Stimulated activated CD4-positive, alpha-beta T cell treated with anti-CD3 and anti-CD28 coated beads, TNF-alpha, amount 100 ng/mL, for 1 hour (primary cell): ENCODE results near the gene SPARC.
"Not testable (repeated sequence)": the region's sequence is repeated elsewhere in the genome, so short reads cannot be mapped to it uniquely, and the experiment has no call there.

Experiments
- DNase-seq, 3 donors: peaks; one replicate each; pipeline ENCODE4 v3.0.0-alpha.2; 2020; ENCODE audit warnings: low read depth in 3 of 3, low spot score in 1 of 3

SPARC gene

GRCh38 chr5:151680156-151680505 lies 6.6 kb downstream of the SPARC start:
- not testable (repeated sequence) for DNase-seq

- no peak for DNase-seq
Measured at GRCh38 chr5:151679421-151680155, 7.1 kb downstream of the SPARC start.

GRCh38 chr5:151678713-151679112 lies 8.0 kb downstream of the SPARC start:
- DNase-seq = no peak

- DNase-seq = no peak
Measured at GRCh38 chr5:151677776-151678545, 8.8 kb downstream of the SPARC start.

- DNase-seq = no peak
Measured at GRCh38 chr5:151676719-151677118, 10.0 kb downstream of the SPARC start.

GRCh38 chr5:151676314-151676712 lies 10.4 kb downstream of the SPARC start:
- no peak for DNase-seq

- no peak for DNase-seq
Measured at GRCh38 chr5:151675611-151676313, 11.0 kb downstream of the SPARC start.

GRCh38 chr5:151674626-151675610 lies 11.8 kb downstream of the SPARC start:
- no peak for DNase-seq

GRCh38 chr5:151673421-151673820 lies 13.3 kb downstream of the SPARC start:
- no peak for DNase-seq

- no peak for DNase-seq
Measured at GRCh38 chr5:151672516-151672915, 14.2 kb downstream of the SPARC start.

GRCh38 chr5:151671950-151672349 lies 14.8 kb downstream of the SPARC start:
- DNase-seq = no peak

GRCh38 chr5:151670953-151671636 lies 15.6 kb downstream of the SPARC start:
- DNase-seq = no peak

- DNase-seq = no peak
Measured at GRCh38 chr5:151670083-151670686, 16.5 kb downstream of the SPARC start.

GRCh38 chr5:151667083-151667482 lies 19.6 kb downstream of the SPARC start:
- no peak for DNase-seq

GRCh38 chr5:151665613-151666012 lies 21.1 kb downstream of the SPARC start:
- no peak for DNase-seq

- DNase-seq = no peak
Measured at GRCh38 chr5:151664694-151665585, 21.8 kb downstream of the SPARC start.

GRCh38 chr5:151663617-151664293 lies 23.0 kb downstream of the SPARC start:
- no peak for DNase-seq

- DNase-seq = no peak
Measured at GRCh38 chr5:151662805-151663204, 23.9 kb downstream of the SPARC start.
